WERI-Rb-1 (cell line): ENCODE results near the gene KCNQ4.

Experiments
- DNase-seq: peaks from one replicate; pipeline ENCODE4 v3.0.0-alpha.2; 2020
- H3K27ac ChIP-seq: fragments of 250-450 bp; sonication (Bioruptor Pico); 2 replicates; pipeline ENCODE4 v1.5.1; 2020; ENCODE audit warnings: mild to moderate bottlenecking, moderate library complexity
- H3K27me3 ChIP-seq: fragments of 250-450 bp; sonication (Bioruptor Pico); 2 replicates; pipeline ENCODE4 v1.5.1; 2021; ENCODE audit warnings: mild to moderate bottlenecking, low read depth, moderate library complexity; ENCODE audit not compliant: insufficient read depth, severe bottlenecking
- H3K36me3 ChIP-seq: fragments of 250-450 bp; sonication (Bioruptor Pico); 2 replicates; pipeline ENCODE4 v1.5.1; 2020; ENCODE audit warnings: mild to moderate bottlenecking, moderate library complexity
- H3K4me3 ChIP-seq: 2 replicates; pipeline ENCODE4 v1.5.1; 2011; ENCODE audit warnings: low read depth, mild to moderate bottlenecking, control low read depth, low read length
- H3K9me3 ChIP-seq: fragments of 250-450 bp; sonication (Bioruptor Pico); 2 replicates; pipeline ENCODE4 v1.5.1; 2021; ENCODE audit warnings: mild to moderate bottlenecking, moderate library complexity; ENCODE audit not compliant: severe bottlenecking
- CTCF ChIP-seq: IDR thresholded peaks from 2 replicates; pipeline ENCODE4 v1.5.1; 2011; ENCODE audit warnings: low read depth, mild to moderate bottlenecking, control low read depth, inconsistent platforms, low read length

Gene KCNQ4

GRCh38 chr1:40857737-40858136 lies 74.2 kb downstream of the KCNQ4 start:
- DNase-seq = peak; percentile 89
- Histone ChIP-seq H3K27me3 (no peaks in the 10 kb centered on the region), H3K9me3 (no peaks in the 10 kb centered on the region), H3K36me3 (no peaks in the 10 kb centered on the region), H3K4me3 (no peak overlapping the region), H3K27ac (no peak overlapping the region)
- no peak for TF ChIP-seq CTCF

GRCh38 chr1:40858856-40859416 lies 75.3 kb downstream of the KCNQ4 start:
- TF ChIP-seq CTCF = no peak
- DNase-seq = no peak
- no peaks in the 10 kb centered on the region for H3K36me3 ChIP-seq
- H3K9me3 ChIP-seq = no peaks in the 10 kb centered on the region
- H3K4me3 ChIP-seq = no peak overlapping the region
- no peaks in the 10 kb centered on the region for H3K27me3 ChIP-seq
- H3K27ac ChIP-seq = no peak overlapping the region

- no peak for DNase-seq
- TF ChIP-seq CTCF = no peak
- Histone ChIP-seq H3K4me3 (no peak overlapping the region), H3K9me3 (no peaks in the 10 kb centered on the region), H3K27me3 (no peaks in the 10 kb centered on the region), H3K27ac (no peak overlapping the region), H3K36me3 (no peaks in the 10 kb centered on the region)
These were observed 77.2 kb downstream of the KCNQ4 start for GRCh38 chr1:40860706-40861223.

GRCh38 chr1:40861224-40862003 lies 77.8 kb downstream of the KCNQ4 start:
- Histone ChIP-seq H3K27me3 (no peaks in the 10 kb centered on the region), H3K36me3 (no peaks in the 10 kb centered on the region), H3K4me3 (no peak overlapping the region), H3K9me3 (no peaks in the 10 kb centered on the region), H3K27ac (no peak overlapping the region)
- DNase-seq = no peak
- no peak for TF ChIP-seq CTCF

GRCh38 chr1:40862008-40862863 lies 78.6 kb downstream of the KCNQ4 start, which contains the start of gene CITED4:
TSS of gene CITED4 (minus strand) at chr1:40862363. CDS start at chr1:40862127, 236 bp downstream.
- no peak for TF ChIP-seq CTCF
- Histone ChIP-seq H3K36me3 (no peaks in the 10 kb centered on the region), H3K27ac (no peak within 1 kb of the TSS), H3K27me3 (no peaks in the 10 kb centered on the region), H3K9me3 (no peaks in the 10 kb centered on the region), H3K4me3 (no peak within 1 kb of the TSS)
- peak; percentile 13 for DNase-seq
